ENCODE results near the gene MLH1.
A peak's percentile ranks its signal among the peaks of the same experiment; 100 is the strongest.
"Not testable (repeated sequence)": the region's sequence is repeated elsewhere in the genome, so short reads cannot be mapped to it uniquely, and the experiment has no call there.

Gene MLH1

DNA sequence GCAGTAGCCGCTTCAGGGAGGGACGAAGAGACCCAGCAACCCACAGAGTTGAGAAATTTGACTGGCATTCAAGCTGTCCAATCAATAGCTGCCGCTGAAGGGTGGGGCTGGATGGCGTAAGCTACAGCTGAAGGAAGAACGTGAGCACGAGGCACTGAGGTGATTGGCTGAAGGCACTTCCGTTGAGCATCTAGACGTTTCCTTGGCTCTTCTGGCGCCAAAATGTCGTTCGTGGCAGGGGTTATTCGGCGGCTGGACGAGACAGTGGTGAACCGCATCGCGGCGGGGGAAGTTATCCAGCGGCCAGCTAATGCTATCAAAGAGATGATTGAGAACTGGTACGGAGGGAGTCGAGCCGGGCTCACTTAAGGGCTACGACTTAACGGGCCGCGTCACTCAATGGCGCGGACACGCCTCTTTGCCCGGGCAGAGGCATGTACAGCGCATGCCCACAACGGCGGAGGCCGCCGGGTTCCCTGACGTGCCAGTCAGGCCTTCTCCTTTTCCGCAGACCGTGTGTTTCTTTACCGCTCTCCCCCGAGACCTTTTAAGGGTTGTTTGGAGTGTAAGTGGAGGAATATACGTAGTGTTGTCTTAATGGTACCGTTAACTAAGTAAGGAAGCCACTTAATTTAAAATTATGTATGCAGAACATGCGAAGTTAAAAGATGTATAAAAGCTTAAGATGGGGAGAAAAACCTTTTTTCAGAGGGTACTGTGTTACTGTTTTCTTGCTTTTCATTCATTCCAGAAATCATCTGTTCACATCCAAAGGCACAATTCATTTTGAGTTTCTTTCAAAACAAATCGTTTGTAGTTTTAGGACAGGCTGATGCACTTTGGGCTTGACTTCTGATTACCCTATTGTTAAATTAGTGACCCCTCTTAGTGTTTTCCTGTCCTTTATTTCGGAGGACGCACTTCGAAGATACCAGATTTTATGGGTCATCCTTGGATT, at the start of gene MLH1:
MLH1 (plus strand) TSS at position 193 of the 958 bp plus-strand sequence; CDS start at position 223, 30 bp downstream.
- DNase-seq (ENCODE audit: low spot score), result peak; percentile 100

DNA sequence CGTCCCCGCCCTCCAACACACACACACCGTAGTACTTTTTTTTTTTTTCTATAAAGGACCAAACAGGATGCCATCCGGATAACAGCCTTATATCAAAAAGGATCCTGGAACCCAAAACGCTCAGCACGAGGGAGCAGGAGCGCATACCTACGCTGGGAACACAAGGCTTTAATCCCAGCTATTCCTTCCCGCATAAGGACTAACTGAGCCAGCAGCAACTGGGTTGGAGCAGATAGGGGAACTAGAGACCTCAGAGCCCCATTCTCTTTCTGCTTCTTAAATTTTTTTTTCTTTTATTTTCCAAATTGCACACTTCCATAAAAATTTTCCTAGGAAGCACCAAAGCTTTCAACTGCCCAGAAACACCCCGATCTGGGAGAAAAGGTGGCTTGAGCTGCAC, 49.7 kb upstream of the MLH1 start:
- DNase-seq (ENCODE audit: low spot score), result no peak

DNA sequence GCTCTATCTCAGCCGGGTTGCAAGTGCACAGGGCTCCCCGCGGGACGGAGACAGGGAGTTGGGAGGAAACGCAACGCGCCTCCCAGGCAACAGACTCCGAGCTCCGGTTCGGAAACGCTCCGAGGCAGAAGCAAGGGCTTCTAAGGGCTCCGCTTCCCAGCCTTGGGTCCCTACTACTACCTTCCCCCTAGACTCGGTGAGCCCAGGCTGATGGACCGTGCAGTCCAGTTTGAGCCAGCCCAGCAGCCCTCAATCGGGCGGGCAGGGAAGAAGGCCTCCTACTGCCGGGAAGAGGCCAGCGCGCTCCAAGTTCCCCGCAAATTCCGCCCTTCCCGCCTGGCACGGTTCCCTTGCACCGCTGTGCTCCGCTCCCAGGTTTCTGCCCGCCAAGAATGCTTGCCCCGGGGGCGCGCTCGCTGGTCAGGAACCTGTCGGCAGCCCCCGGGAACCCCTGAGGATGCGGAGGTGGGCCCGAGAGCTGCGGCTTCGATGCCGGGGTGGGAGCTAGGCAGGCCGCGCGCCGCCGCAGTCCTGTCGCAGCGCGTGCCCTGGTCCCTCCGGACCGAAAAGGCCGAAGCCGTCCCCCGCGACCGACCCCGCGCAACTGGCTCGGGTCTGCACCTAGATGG, 49.2 kb upstream of the MLH1 start:
- DNase-seq (ENCODE audit: low spot score), result peak; percentile 55

DNA sequence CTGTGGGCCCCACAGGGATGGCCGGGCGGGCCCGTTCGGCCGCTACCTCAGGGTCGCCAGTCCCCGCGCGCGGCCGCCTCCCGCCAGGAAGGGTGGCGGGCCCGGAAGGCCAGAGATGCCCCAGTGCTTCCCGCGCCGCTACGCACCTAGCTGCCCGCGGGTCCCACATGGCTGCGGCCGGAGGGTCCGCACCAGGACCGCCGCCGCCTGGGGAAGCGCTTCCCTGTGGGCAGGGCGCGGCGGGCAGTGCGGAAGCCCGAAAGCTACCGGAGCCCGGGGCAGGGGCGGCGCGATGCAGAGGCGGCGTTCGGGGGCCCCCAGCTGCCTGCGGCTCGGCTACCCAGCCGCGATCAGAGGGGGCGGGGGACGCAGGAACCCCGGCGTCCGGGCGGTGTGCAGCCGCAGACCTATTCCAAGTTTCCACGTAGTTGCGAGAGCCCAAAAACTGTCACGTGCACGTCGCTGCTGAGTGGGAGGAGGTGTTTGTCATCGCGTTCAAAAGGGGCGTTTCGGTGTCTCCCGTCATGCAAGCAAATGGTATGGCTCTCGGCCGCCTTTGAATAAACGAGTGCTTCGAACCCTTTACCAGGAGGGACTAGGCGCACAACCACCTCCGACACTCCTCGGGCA, 48.6 kb upstream of the MLH1 start, which contains the start of gene TRANK1:
TRANK1 (minus strand) TSS at position 414 of the 630 bp plus-strand sequence; CDS start at position 169, 245 bp downstream.
- peak; percentile 92 for DNase-seq (ENCODE audit: low spot score)

DNA sequence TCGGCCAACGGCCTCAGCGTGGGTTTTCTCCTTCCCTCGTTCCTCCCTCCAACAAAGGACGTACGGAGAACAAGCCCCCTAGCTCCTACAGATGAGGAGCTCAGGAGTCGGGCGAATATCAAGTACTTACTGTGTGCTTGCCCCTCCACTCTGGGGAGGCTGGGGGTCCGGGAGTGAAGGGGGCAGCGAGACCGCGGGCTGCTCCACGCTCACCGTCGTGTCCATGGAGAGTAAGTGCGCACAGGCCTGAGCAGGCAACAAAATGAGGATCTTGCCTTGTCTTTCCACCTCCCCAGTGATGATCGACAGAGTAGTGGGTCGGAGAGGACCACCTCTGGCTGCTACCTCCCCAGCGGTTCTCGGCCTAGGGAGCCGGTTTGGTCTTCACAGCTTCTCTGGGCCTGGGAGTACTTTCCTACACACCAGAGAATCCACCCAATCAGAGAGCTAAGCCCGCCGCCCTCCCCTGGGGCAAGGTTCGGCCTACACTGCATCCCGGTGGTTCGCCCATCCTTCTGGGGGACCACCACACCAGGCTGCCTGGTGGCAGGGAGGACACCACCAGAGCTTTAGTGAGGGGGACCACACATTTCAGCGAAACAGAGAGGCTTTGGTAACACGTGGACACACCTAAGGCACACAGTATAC, 47.9 kb upstream of the MLH1 start:
- no peak for DNase-seq (ENCODE audit: low spot score)

DNA sequence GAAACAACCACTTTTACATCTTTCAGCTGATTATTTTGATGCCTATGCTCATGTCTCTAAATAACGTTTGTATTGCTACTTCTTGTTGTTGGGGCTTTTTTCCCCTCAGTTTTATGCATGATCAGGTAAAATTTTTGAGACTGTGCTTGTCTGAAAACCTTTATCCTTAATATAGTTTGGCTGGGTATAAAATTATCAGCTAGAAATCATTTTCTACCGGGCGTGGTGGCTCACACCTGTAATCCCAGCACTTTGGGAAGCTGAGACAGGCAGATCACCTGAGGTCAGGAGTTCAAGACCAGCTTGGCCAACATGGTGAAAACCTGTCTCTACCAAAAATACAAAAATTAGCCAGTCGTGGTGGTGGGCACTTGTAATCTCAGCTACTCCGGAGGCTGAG, 45.5 kb upstream of the MLH1 start:
- not testable (repeated sequence) for DNase-seq (ENCODE audit: low spot score)

DNA sequence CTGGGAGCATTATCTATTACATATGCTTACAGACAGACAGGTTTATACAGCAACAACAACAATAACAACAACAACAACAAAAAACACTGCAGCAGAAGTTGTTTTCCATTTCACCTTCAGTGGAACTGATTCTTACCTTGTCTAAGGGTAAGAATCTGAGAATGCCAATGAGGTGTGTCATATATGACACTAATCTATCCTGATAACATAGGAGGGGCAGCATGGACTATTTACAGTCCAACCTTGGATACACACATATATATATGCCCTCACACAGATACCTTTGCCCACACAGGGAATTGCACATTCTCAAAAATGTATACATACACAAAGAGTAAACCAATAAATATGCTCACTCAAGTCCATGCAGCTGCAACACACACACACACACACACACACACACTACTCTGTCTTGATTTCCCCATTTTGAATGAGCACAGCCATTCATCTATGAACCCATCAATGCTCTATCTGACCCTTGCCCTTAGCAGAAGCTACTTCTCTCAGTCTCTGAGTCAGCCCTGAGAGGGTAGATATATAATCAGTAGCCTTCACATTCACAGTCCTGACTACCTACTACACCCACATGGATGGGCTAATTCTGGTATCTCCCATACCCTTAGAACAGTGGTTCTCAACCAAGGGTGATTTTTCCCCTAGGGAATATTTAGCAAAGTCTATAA, 38.7 kb upstream of the MLH1 start:
- DNase-seq (ENCODE audit: low spot score), result peak; percentile 84

DNA sequence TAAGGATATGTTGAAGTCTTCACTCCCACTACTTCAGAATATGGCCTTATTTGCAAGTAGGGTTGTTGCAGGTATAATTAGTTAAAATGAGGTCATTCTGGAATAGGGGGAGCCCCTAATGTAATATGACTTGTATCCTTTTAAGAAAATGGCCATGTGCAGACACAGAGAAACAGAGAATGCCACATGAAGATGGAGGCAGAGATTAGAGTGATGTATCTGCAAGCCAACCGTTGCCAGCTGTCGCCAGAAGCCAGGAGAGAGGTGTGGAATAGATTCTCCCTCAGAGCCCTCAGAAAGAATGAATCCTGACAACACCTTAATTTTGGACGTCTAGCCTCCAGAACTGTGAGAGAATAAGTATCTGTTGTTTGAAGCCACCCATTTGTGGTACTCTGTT, 37.2 kb upstream of the MLH1 start:
- no peak for DNase-seq (ENCODE audit: low spot score)

DNA sequence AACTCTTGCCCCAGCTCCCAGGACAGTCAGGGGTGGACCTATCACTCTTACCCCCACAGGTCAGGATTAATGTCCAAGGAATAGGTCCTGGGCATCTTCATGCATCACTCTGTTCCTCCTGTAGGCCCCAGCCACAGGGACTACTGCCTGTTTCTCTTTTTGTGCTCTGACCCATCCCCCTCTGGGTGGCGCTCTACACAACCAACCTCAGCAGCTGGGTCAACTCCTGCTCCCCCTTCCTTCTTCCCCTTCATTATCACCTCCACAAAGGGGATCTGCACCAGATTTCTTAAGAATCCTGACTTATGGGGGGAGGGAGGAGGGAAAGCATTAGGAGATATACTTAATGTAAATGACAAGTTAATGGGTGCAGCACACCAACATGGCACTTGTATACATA, 36.3 kb upstream of the MLH1 start:
- DNase-seq (ENCODE audit: low spot score), result peak; percentile 49

DNA sequence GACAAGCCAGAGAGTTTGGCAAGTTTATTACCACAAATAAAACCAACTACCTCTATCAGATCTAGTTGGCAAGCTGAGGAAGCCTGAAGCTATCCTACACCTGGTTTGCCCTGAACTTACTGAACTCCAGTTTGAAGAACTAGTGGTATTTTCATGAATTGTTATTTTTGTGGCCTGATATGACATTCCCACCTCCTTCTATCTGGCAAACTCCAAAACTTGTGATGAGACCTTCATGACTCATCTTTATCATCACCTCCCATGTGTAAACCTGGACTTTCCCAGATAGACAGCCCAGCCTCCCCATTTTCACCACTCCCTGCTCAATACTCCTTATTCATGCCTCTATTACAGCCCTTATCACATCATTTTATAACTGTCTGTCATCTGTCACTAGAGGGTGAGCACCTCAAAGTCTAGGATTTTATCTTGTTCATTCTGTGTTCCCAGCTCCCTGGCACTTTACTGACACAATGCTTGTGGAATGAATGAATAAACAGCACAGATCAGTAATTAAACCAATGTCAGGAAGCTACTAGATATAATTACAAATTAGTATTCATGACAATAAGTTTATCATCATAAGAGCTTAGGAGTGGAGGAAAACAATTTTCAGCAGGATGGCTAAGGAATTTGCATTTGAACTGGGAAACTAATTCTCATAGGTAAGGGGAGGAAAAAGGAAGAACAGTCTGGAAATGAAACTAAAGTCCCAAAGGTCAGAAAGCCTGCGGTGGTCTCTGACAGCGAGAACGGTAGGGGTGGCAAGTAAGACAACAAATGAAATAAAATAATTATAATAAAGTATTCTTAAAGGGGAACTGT, 35.2 kb upstream of the MLH1 start:
- peak; percentile 93 for DNase-seq (ENCODE audit: low spot score)

DNA sequence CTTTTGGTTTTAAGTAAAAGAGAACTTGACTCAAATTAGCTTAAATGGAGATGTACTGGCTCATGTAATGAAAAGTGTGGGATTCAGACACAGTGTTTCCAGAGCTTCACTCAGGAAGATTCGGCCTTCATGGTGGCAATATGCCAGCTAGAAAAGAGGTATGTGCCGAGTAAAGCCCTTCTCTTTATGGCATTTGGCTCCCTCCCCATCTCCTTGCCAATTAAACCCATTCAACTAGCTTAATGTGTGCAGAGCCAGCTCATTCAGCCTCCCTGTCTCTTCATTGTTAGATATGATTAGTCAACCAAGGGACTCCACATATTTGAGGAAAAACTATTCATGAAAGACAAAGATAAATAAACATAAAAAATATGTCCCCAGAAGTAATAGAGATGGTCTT, 33.5 kb upstream of the MLH1 start:
- no peak for DNase-seq (ENCODE audit: low spot score)

DNA sequence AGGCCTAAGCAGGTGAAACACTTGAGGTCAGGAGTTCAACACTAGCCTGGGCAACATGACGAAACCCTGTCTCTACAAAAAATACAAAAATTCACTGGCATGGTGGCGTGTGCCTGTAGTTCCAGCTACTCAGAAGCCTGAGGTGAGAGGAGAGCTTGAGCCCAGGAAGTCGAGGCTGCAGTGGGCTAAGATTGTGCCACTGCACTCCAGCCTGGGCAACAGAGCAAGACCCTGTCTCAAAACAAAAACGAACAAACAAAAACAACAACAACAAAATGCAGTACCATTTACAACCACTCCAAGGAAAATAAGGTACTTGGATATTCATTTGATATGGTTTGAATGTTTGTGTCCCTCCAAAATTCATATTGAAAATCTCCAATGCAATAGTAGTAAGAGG, 32.8 kb upstream of the MLH1 start:
- DNase-seq (ENCODE audit: low spot score), result no peak

DNA sequence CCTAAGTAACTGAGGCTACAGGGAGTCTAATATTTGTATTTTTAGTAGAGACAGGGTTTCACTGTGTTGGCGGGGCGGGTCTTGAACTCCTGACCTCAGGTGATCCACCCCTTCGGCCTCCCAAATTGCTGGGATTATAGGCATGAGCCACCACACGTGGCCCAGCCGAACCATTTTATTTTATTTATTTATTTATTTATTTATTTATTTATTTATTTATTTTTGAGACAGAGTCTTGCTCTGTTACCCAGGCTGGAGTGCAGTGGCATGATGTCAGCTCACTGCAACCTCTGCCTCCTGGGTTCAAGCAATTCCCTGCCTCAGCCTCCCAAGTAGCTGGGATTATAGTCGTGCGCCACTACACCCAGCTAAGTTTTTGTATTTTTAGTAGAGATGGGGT, 30.3 kb upstream of the MLH1 start:
- DNase-seq (ENCODE audit: low spot score), result not testable (repeated sequence)

DNA sequence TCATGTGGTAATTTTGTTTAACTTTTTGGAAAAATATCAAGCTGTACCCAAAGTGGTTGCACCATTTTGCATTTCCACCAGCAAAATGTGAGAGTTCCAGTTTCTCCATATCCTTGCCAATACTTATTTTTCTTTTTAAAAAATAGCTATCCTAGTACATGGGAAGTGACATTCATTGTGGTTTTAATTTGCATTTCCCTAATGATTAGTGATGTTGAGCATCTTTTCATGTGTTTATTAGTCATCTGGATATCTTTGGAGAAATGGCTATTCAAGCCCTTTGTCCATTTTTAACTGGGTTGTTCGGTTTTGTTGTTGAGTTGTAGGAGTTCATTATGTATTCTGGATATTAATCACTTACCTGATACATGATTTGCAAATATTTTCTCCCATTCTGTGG, 29.0 kb upstream of the MLH1 start:
- DNase-seq (ENCODE audit: low spot score), result no peak

DNA sequence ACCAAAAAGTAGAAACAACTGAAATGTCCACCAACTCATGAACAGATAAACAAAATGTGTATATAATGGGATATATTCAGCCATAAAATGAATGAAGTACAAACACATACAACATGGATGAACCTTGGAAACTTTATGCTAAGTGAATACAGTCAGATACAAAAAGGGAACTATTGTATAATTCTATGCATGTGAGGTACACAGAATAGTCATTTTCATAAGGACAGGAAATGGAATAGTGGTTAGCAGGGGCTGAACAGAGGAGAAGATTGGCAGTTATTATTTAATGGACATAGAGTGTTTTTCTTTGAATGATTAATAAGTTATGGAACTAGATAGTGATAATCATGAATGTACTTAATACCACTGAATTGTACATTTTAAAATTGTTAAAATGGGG, 28.5 kb upstream of the MLH1 start:
- no peak for DNase-seq (ENCODE audit: low spot score)

DNA sequence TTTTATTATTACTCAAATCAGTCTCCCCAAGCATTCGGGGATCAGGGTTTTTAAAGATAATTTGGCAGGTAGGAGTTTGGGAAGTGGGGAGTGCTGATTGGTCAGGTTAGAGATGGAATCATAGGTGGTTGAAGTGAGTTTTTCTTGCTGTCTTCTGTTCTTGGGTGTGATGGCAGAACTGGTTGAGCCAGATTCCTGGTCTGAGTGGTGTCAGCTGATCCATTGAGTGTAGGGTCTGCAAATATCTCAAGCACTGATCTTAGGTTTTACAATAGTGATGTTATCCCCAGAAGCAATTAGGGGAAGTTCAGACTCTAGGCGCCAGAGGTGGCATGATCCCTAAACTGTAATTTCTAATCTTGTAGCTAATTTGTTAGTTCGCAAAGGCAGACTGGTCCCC, 27.9 kb upstream of the MLH1 start:
- no peak for DNase-seq (ENCODE audit: low spot score)

DNA sequence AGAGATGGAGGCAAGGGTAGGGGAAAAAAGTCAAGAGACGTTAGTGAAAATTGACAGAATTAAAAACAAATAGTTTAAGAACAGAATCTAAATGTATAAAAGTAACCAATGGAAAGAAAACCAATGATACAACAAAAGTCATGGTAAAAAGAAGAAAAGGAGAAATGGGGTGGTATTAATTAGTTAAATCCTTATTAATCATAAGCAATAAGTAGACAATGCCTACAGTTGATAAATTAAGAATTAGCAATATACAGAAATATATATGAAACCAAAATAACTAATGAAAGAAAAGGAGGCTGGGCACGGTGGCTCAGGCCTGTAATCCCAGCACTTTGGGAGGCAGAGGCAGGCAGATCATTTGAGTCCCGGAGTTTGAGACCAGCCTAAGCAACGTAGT, 24.2 kb upstream of the MLH1 start:
- no peak for DNase-seq (ENCODE audit: low spot score)

DNA sequence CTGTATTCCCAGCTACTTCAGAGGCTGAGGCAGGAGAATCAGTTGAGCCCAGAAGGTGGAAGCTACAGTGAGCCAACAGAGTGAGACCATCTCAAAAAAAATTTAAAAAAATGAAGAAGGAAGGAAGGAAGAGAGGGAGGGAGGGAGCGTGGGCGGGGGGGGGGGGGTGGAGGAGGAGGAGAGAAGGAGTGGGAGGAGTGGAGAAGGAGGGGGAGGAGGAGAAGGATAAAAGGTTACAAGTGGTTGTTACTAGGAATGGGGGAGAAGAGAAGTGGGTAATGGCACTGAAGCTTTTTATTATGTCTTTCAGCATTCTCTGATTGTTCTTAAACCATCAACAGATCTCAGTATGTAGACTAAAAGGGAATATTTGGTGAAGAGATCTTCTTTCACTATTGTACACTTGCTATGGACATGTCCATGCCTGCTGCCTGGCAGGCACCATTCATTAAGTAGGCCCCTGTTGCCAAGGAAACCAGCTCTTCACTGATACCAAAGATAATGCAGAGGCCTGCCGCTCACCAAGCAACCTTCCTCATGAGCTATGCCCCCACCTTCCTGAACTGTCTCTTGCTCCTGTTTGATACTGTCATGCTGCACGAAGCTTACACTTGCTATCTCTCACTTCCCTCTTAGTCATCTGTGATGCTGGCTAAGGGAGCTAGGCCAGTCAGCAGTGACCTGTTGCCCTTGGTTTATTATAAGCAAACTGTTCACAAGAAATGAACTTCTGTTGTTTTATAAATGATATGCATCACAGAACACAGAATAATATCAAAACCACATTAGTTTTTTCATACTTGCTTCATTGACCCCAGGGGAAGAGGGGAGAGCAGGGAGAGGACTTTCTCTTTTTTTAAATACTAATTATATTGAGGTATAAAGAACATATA, 23.5 kb upstream of the MLH1 start:
- DNase-seq (ENCODE audit: low spot score), result peak; percentile 99

DNA sequence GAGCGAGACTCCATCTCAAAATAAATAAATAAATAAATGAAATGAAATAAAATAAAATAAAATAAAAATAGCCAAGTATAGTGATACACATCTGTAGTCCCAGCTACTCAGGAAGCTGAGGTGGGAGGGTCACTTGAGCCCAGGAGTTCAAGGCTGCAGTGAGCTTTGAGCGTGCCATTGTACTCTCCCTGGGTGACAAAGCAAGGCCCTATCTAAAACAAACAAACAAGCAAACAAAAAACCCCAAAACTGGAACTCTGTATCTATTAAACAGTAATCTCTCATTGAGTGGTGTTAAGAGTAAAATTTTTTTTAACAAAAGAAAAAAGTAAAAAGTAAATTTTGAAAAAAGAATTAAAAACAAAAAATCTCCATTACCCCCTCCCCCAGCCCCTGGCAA, 21.2 kb upstream of the MLH1 start:
- no peak for DNase-seq (ENCODE audit: low spot score)

DNA sequence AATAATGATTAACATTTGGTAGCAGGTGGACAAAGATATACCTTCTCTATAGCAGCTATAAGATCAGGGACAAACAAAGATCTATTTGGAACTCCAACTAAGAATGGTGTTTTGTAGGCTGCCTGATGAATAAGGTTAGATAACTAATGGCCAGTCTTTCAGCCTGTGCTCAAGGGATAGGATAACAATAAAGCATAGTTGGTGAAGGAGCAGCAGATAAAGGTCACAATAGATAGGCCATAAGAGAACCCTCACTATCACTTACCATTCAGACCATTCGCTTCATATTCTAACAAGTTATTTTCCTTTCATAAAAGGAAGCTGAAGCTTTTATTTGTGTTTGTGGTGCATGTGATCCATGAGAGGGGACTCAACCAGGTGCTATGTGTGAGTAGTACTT, 20.2 kb upstream of the MLH1 start:
- no peak for DNase-seq (ENCODE audit: low spot score)
